ENCODE data around the gene OR10V1.

GRCh38 chr11:59698506-59698905 is 15.1 kb downstream of the OR10V1 start:
- TF ChIP-seq POLR2AphosphoS5 (IDR thresholded peaks at IDR 0.05) (no peak), CTCF (IDR thresholded peaks at IDR 0.05) (no peak), POLR2A (IDR thresholded peaks at IDR 0.05) (no peak)
